OCI-LY7 (cell line): Measurements from ENCODE around the gene SMIM14. TPM values are rescaled to one million over a fixed set of nuclear protein-coding genes. Genes with fewer than 3 reads are reported as not detected.
"Not testable (repeated sequence)": the region's sequence is repeated elsewhere in the genome, so short reads cannot be mapped to it uniquely, and the experiment has no call there.

ENCODE experiments used
- BruUV-seq: library from RNA; stranded (reverse); fragments of 400-500 nt; replicated peaks from 2 replicates; lab custom pipeline; 2021; lab: Mats Ljungman, UMichigan
- CTCF ChIA-PET: fragments of 300-600 bp; sonication (Branson Sonifier 250); formaldehyde crosslinking; loops from one replicate; lab custom pipeline; 2022; ENCODE audit warnings: antibody characterized with exemption; ENCODE audit not compliant: unreplicated experiment; lab: Charles Lee
- POLR2A ChIA-PET: fragments of 300-600 bp; sonication (Branson Sonifier 250); formaldehyde crosslinking; loops from one replicate; lab custom pipeline; 2022; ENCODE audit warnings: antibody characterized with exemption; lab: Charles Lee
- DNase-seq: peaks from one replicate; pipeline ENCODE4 v3.0.0-alpha.2; 2015; ENCODE audit warnings: low spot score
- H2AFZ ChIP-seq: fragments of 200-600 bp; sonication (generic), shearing (Covaris generic); 2 replicates; pipeline ENCODE4 v1.6.1; 2014; ENCODE audit warnings: mild to moderate bottlenecking, antibody characterized with exemption, low read length, moderate library complexity
- H3K27ac ChIP-seq: fragments of 200-600 bp; sonication (generic); 2 replicates; pipeline ENCODE4 v1.5.1; 2014; ENCODE audit warnings: mixed run types, low read depth, mild to moderate bottlenecking, moderate library complexity, low read length, inconsistent platforms; ENCODE audit not compliant: poor library complexity, severe bottlenecking
- H3K36me3 ChIP-seq: fragments of 200-600 bp; sonication (generic); 2 replicates; pipeline ENCODE4 v1.6.1; 2014; ENCODE audit warnings: mild to moderate bottlenecking, antibody characterized with exemption, low read length, moderate library complexity, mixed read lengths; ENCODE audit not compliant: insufficient read depth
- H3K4me1 ChIP-seq: fragments of 200-600 bp; sonication (generic); 2 replicates; pipeline ENCODE4 v1.5.1; 2014; ENCODE audit warnings: mild to moderate bottlenecking, low read length; ENCODE audit not compliant: insufficient read depth, poor library complexity, severe bottlenecking
- H3K4me2 ChIP-seq: fragments of 200-600 bp; sonication (generic); 2 replicates; pipeline ENCODE4 v1.6.1; 2014; ENCODE audit warnings: mild to moderate bottlenecking, low read length
- H3K4me3 ChIP-seq: fragments of 200-600 bp; sonication (generic); 2 replicates; pipeline ENCODE4 v1.5.1; 2014; ENCODE audit warnings: mild to moderate bottlenecking, low read depth, low read length; ENCODE audit not compliant: poor library complexity, severe bottlenecking
- H3K79me2 ChIP-seq: fragments of 200-600 bp; sonication (generic); 2 replicates; pipeline ENCODE4 v1.6.1; 2016; ENCODE audit warnings: low read depth, mild to moderate bottlenecking, low read length, moderate library complexity, mixed read lengths; ENCODE audit not compliant: insufficient read depth
- H3K9me2 ChIP-seq: fragments of 200-600 bp; sonication (generic); 2 replicates; pipeline ENCODE4 v1.6.1; 2016; ENCODE audit warnings: mild to moderate bottlenecking, low read length, mixed read lengths; ENCODE audit not compliant: insufficient read depth
- H3K9me3 ChIP-seq: fragments of 200-600 bp; sonication (generic); 2 replicates; pipeline ENCODE4 v1.6.1; 2014; ENCODE audit warnings: mild to moderate bottlenecking, mixed run types, low read length, mixed read lengths
- H4K20me1 ChIP-seq: fragments of 200-600 bp; sonication (generic); 2 replicates; pipeline ENCODE4 v1.6.1; 2014; ENCODE audit warnings: mild to moderate bottlenecking, antibody characterized with exemption, low read length, moderate library complexity, mixed read lengths; ENCODE audit not compliant: insufficient read depth
- CTCF ChIP-seq: fragments of 200-600 bp; sonication (generic); conservative IDR thresholded peaks from 2 replicates; pipeline ENCODE4 v1.5.1; 2014; ENCODE audit warnings: mild to moderate bottlenecking, antibody characterized with exemption, low read length, moderate library complexity, mixed read lengths
- EZH2phosphoT487 ChIP-seq: fragments of 200-600 bp; sonication (generic); IDR thresholded peaks from 2 replicates; pipeline ENCODE4 v1.6.1; 2018; ENCODE audit warnings: low read depth, borderline replicate concordance, mild to moderate bottlenecking, mixed run types, antibody characterized with exemption, low read length, moderate library complexity, mixed read lengths
- intact Hi-C: fragments of 100-400 bp; cut with micrococcal nuclease; formaldehyde crosslinking; loops from one replicate; pipeline ENCODE4 v1.10.0; 2022; ENCODE audit not compliant: unreplicated experiment
- total RNA-seq, 2 experiments: library from RNA; depleted of rRNA in 1 of 2; stranded (reverse); fragments of >200 nt in 1 of 2; shearing (Covaris generic) in 1 of 2; gene quantifications; 2 replicates each; pipeline ENCODE4 v1.2.3, GENCODE V29; 2014 to 2022

The SMIM14 gene
- total RNA-seq, 2 experiments from 2014 or later, result 1.8 TPM; not detected in 1

- BruUV-seq, result TSS peak; percentile 68
- ChIA-PET CTCF (no interaction called here), POLR2A (interaction anchor here (0.6 to 1.8 kb wide), 6 partner anchors 9 to 41 kb away, joined by 3 to 4 read pairs (median 4); no protein-coding TSS in a partner anchor)
- Histone ChIP-seq H2AFZ (no peak overlapping the region), H3K4me3 (no peak overlapping the region), H3K9me2 (no peaks in the 10 kb centered on the region), H3K79me2 (no peaks in the 10 kb centered on the region), H3K4me1 (no peaks in the 10 kb centered on the region), H4K20me1 (no peaks in the 10 kb centered on the region), H3K9me3 (no peaks in the 10 kb centered on the region), H3K27ac (no peak overlapping the region), H3K36me3 (peaks cover 63% of the 10 kb centered on the region), H3K4me2 (no peak overlapping the region)
- no peak for DNase-seq
- intact Hi-C loops, result no loop called here
- no peak for TF ChIP-seq EZH2phosphoT487
- TF ChIP-seq CTCF, result no peak
These were observed 128.2 kb downstream of the SMIM14 start for GRCh38 chr4:39510348-39510929.

- TF ChIP-seq EZH2phosphoT487 (no peak), CTCF (no peak)
- Histone ChIP-seq H3K4me3 (no peak overlapping the region), H3K9me2 (no peaks in the 10 kb centered on the region), H3K4me1 (no peaks in the 10 kb centered on the region), H3K9me3 (no peaks in the 10 kb centered on the region), H3K4me2 (no peak overlapping the region), H2AFZ (no peak overlapping the region), H3K79me2 (no peaks in the 10 kb centered on the region), H4K20me1 (no peaks in the 10 kb centered on the region), H3K36me3 (peaks cover 76% of the 10 kb centered on the region), H3K27ac (no peak overlapping the region)
- POLR2A ChIA-PET, result interaction anchor here (0.6 to 1.0 kb wide), 3 partner anchors 9 to 119 kb away, joined by 3 to 6 read pairs (median 4); no protein-coding TSS in a partner anchor
- CTCF ChIA-PET, result no interaction called here
- intact Hi-C loops, result no loop called here
- no peak for DNase-seq
- no TSS peak for BruUV-seq
These were observed 133.1 kb downstream of the SMIM14 start for GRCh38 chr4:39505581-39505980.

- BruUV-seq, result no TSS peak
- no peak for TF ChIP-seq CTCF
- TF ChIP-seq EZH2phosphoT487, result no peak
- Histone ChIP-seq H3K36me3 (peaks cover 72% of the 10 kb centered on the region), H3K9me3 (no peaks in the 10 kb centered on the region), H3K79me2 (no peaks in the 10 kb centered on the region), H3K4me2 (no peak overlapping the region), H3K4me1 (no peaks in the 10 kb centered on the region), H3K27ac (no peak overlapping the region), H3K9me2 (no peaks in the 10 kb centered on the region), H2AFZ (no peak overlapping the region), H4K20me1 (no peaks in the 10 kb centered on the region), H3K4me3 (no peak overlapping the region)
- no peak for DNase-seq
- CTCF ChIA-PET, result no interaction called here
- intact Hi-C loops, result no loop called here
- POLR2A ChIA-PET, result no interaction called here
These were observed 134.1 kb downstream of the SMIM14 start for GRCh38 chr4:39504538-39504937.

DNA sequence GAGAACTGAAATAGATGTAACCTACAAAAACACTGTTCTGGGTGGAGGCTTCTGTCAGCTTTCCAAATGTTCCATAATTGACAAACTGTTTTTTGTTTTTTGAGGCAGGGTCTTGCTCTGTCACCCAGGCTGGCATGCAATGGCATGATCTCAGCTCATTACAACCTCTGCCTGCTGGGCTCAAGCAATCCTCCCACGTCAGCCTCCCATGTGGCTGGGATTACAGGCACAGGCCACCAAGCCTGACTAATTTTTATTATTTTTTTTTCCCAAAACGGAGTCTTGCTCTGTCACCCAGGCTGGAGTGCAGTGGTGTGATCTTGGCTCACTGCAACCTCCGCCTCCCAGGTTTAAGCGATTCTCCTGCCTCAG, 136.0 kb downstream of the SMIM14 start:
- H2AFZ ChIP-seq, H3K79me2 ChIP-seq, H3K4me1 ChIP-seq, H3K27ac ChIP-seq, H3K4me2 ChIP-seq, DNase-seq, POLR2A ChIA-PET, H3K9me3 ChIP-seq, H4K20me1 ChIP-seq, H3K4me3 ChIP-seq, H3K9me2 ChIP-seq, CTCF ChIA-PET, BruUV-seq, intact Hi-C loops: not testable (repeated sequence)
- peaks cover 61% of the 10 kb centered on the region for H3K36me3 ChIP-seq
